Measurements from ENCODE around the gene UBASH3B.
"Not testable (repeated sequence)": the region's sequence is repeated elsewhere in the genome, so short reads cannot be mapped to it uniquely, and the experiment has no call there.

Gene UBASH3B

GRCh38 chr11:122863154-122863553, 207.6 kb downstream of the UBASH3B start:
- not testable (repeated sequence) for DNase-seq

- peak; percentile 49 for DNase-seq
These were observed 208.3 kb downstream of the UBASH3B start for GRCh38 chr11:122863704-122864326.

All from fibroblast of skin of right quadriceps (primary cell).